ENCODE measurements around the gene SLC51A.

- TF ChIP-seq NR1H2 (CRISPR knock-in tag; IDR thresholded peaks at IDR 0.05): no peak
- TF ChIP-seq CTCF (IDR thresholded peaks at IDR 0.05): no peak
- TF ChIP-seq MAX (CRISPR knock-in tag; IDR thresholded peaks at IDR 0.05): no peak
- TF ChIP-seq AFF4 (CRISPR knock-in tag; IDR thresholded peaks at IDR 0.05; ENCODE audit: borderline replicate concordance): no peak
- no peak for TF ChIP-seq NFE2L1 (CRISPR knock-in tag; IDR thresholded peaks at IDR 0.05)
- no peak for TF ChIP-seq PRRX2 (CRISPR knock-in tag; IDR thresholded peaks at IDR 0.05)
- no peak for TF ChIP-seq FOXK1 (CRISPR knock-in tag; IDR thresholded peaks at IDR 0.05)
- TF ChIP-seq USF2 (CRISPR knock-in tag; IDR thresholded peaks at IDR 0.05): no peak
- no peak for TF ChIP-seq MLX (CRISPR knock-in tag; IDR thresholded peaks at IDR 0.05)
- TF ChIP-seq ARID4B (CRISPR knock-in tag; IDR thresholded peaks at IDR 0.05; ENCODE audit: borderline replicate concordance): no peak
- no peak for TF ChIP-seq SP1 (CRISPR knock-in tag; conservative IDR thresholded peaks at IDR 0.05)
- TF ChIP-seq CREB1 (CRISPR knock-in tag; IDR thresholded peaks at IDR 0.05): no peak
- no peak for TF ChIP-seq TEAD4 (CRISPR knock-in tag; IDR thresholded peaks at IDR 0.05)
Observed at GRCh38 chr3:196238612-196239560, 22.6 kb downstream of the SLC51A start.
